ENCODE data around the gene LRP6.

DNA sequence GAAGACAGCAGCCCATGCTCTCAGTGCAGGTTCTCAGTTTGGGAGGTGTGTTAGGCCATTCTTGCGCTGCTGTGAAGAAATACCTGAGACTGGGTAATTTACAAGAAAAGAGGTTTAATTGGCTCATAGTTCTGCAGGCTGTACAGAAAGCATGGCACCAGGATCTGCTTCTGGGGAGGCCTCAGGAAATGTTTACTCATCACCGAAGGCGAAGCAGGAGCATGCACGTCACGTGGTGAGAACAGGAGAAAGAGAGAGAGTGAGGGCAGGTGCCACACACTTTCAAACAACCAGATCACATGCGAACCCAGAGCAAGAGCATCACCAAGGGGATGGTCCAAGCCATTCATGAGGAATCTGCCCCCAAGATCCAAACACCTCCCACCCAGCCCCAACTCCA lies 9.0 kb upstream of the LRP6 start:
- no peak for TF ChIP-seq POLR2A (IDR thresholded peaks at IDR 0.05)
- TF ChIP-seq, protein P1, sequence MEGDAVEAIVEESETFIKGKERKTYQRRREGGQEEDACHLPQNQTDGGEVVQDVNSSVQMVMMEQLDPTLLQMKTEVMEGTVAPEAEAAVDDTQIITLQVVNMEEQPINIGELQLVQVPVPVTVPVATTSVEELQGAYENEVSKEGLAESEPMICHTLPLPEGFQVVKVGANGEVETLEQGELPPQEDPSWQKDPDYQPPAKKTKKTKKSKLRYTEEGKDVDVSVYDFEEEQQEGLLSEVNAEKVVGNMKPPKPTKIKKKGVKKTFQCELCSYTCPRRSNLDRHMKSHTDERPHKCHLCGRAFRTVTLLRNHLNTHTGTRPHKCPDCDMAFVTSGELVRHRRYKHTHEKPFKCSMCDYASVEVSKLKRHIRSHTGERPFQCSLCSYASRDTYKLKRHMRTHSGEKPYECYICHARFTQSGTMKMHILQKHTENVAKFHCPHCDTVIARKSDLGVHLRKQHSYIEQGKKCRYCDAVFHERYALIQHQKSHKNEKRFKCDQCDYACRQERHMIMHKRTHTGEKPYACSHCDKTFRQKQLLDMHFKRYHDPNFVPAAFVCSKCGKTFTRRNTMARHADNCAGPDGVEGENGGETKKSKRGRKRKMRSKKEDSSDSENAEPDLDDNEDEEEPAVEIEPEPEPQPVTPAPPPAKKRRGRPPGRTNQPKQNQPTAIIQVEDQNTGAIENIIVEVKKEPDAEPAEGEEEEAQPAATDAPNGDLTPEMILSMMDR (IDR thresholded peaks at IDR 0.05), result no peak
